GM12892 (cell line): ENCODE results near the gene KLF3.

Experiments
- DNase-seq: peaks from one replicate; pipeline ENCODE4 v3.0.0; 2011; ENCODE audit not compliant: insufficient read length
- FAIRE-seq: peaks from 2 replicates; lab custom pipeline; 2011; peaks lifted over from hg19 to GRCh38; lab: Jason Lieb, UNC
- POLR2A ChIP-seq: IDR thresholded peaks from 2 replicates; pipeline ENCODE4 v1.6.1; 2011; ENCODE audit warnings: low read depth, low read length, control low read depth
- POLR2AphosphoS5 ChIP-seq: IDR thresholded peaks from 2 replicates; pipeline ENCODE4 v1.6.1; 2011; ENCODE audit warnings: low read depth, low read length, control low read depth
- TAF1 ChIP-seq: IDR thresholded peaks from 2 replicates; pipeline ENCODE4 v1.6.1; 2011; ENCODE audit warnings: low read depth, mild to moderate bottlenecking, control low read depth, low read length, borderline replicate concordance

KLF3 gene

GRCh38 chr4:38659346-38659745, 4.7 kb upstream of the KLF3 start:
- DNase-seq: no peak
- no peak for FAIRE-seq
- TF ChIP-seq POLR2A (no peak), TAF1 (no peak), POLR2AphosphoS5 (no peak)

GRCh38 chr4:38660838-38661237, 3.2 kb upstream of the KLF3 start:
- FAIRE-seq: no peak
- TF ChIP-seq POLR2A (no peak), TAF1 (no peak), POLR2AphosphoS5 (no peak)
- DNase-seq: no peak

GRCh38 chr4:38661371-38661770, 2.6 kb upstream of the KLF3 start:
- no peak for FAIRE-seq
- no peak for DNase-seq
- no peak for TF ChIP-seq POLR2A
- TF ChIP-seq POLR2AphosphoS5: no peak
- no peak for TF ChIP-seq TAF1

GRCh38 chr4:38662522-38663089, 1.4 kb upstream of the KLF3 start:
- TF ChIP-seq POLR2AphosphoS5: no peak
- TF ChIP-seq TAF1: no peak
- no peak for TF ChIP-seq POLR2A
- no peak for FAIRE-seq

GRCh38 chr4:38663090-38663800, 754 bp upstream of the KLF3 start:
- peak; percentile 53 for DNase-seq
- no peak for FAIRE-seq

More at GRCh38 chr4:38662522-38663089, 1.4 kb upstream of the KLF3 start:
- DNase-seq: no peak

GRCh38 chr4:38664706-38665401, 855 bp downstream of the KLF3 start:
- FAIRE-seq (no peak), DNase-seq (no peak)
- TF ChIP-seq POLR2AphosphoS5 (no peak), POLR2A (no peak), TAF1 (no peak)

More at GRCh38 chr4:38663090-38663800, 754 bp upstream of the KLF3 start:
- no peak for TF ChIP-seq TAF1
- TF ChIP-seq POLR2AphosphoS5: no peak
- no peak for TF ChIP-seq POLR2A

- FAIRE-seq: no peak
Measured at GRCh38 chr4:38665551-38666411, 1.8 kb downstream of the KLF3 start.

GRCh38 chr4:38666766-38667084, 2.7 kb downstream of the KLF3 start:
- no peak for FAIRE-seq
- TF ChIP-seq POLR2AphosphoS5 (no peak), TAF1 (no peak), POLR2A (no peak)
- DNase-seq: no peak

More at GRCh38 chr4:38665551-38666411, 1.8 kb downstream of the KLF3 start:
- no peak for DNase-seq
- no peak for TF ChIP-seq POLR2A
- TF ChIP-seq POLR2AphosphoS5: no peak
- no peak for TF ChIP-seq TAF1

GRCh38 chr4:38667085-38667893, 3.3 kb downstream of the KLF3 start:
- no peak for DNase-seq
- no peak for TF ChIP-seq TAF1
- TF ChIP-seq POLR2A: no peak
- TF ChIP-seq POLR2AphosphoS5: no peak
- peak; percentile 51 for FAIRE-seq

- TF ChIP-seq POLR2AphosphoS5 (no peak), POLR2A (no peak), TAF1 (no peak)
- DNase-seq: no peak
- no peak for FAIRE-seq
Measured at GRCh38 chr4:38668203-38668971, 4.4 kb downstream of the KLF3 start.

GRCh38 chr4:38669208-38669607, 5.2 kb downstream of the KLF3 start:
- no peak for FAIRE-seq
- TF ChIP-seq POLR2A: no peak
- TF ChIP-seq TAF1: no peak
- no peak for TF ChIP-seq POLR2AphosphoS5
- no peak for DNase-seq
